Neural crest cell (in vitro differentiated cells): ENCODE results near the gene TMEM69. TPM values are rescaled to one million over a fixed set of nuclear protein-coding genes. Genes with fewer than 3 reads are reported as not detected.
"Not testable (repeated sequence)": the region's sequence is repeated elsewhere in the genome, so short reads cannot be mapped to it uniquely, and the experiment has no call there.

ENCODE experiments used
- DNase-seq: peaks from one replicate; pipeline ENCODE4 v3.0.0; 2021; ENCODE audit warnings: low read depth, mixed read lengths, low spot score
- H3K27ac Mint-ChIP-seq: one replicate; pipeline ENCODE4 v1.8.0; 2021; ENCODE audit warnings: mild to moderate bottlenecking, mixed read lengths; ENCODE audit not compliant: unreplicated experiment
- H3K27me3 Mint-ChIP-seq: 2 replicates; pipeline ENCODE4 v1.8.0; 2021; ENCODE audit warnings: low read depth, mild to moderate bottlenecking, mixed read lengths
- H3K36me3 Mint-ChIP-seq: 2 replicates; pipeline ENCODE4 v1.8.0; 2021; ENCODE audit warnings: low read depth, mild to moderate bottlenecking, mixed read lengths
- H3K4me1 Mint-ChIP-seq: 2 replicates; pipeline ENCODE4 v1.8.0; 2021; ENCODE audit warnings: mixed read lengths
- H3K4me3 Mint-ChIP-seq: one replicate; pipeline ENCODE4 v1.8.0; 2021; ENCODE audit warnings: mild to moderate bottlenecking, mixed read lengths
- H3K9me3 Mint-ChIP-seq: 2 replicates; pipeline ENCODE4 v1.8.0; 2021; ENCODE audit warnings: mixed read lengths
- total RNA-seq: library from RNA; stranded (reverse); gene quantifications from 2 replicates; pipeline ENCODE4 v1.2.1, GENCODE V29; 2021
- TF ChIP-seq, protein P1 (sequence below): fragments of 200-600 bp; sonication (generic); conservative IDR thresholded peaks from 2 replicates; pipeline ENCODE4 v1.5.0; 2021; ENCODE audit warnings: antibody characterized with exemption, mild to moderate bottlenecking

TMEM69 gene
- total RNA-seq, 1 donor from 2014 or later, result 29.6 TPM

DNA sequence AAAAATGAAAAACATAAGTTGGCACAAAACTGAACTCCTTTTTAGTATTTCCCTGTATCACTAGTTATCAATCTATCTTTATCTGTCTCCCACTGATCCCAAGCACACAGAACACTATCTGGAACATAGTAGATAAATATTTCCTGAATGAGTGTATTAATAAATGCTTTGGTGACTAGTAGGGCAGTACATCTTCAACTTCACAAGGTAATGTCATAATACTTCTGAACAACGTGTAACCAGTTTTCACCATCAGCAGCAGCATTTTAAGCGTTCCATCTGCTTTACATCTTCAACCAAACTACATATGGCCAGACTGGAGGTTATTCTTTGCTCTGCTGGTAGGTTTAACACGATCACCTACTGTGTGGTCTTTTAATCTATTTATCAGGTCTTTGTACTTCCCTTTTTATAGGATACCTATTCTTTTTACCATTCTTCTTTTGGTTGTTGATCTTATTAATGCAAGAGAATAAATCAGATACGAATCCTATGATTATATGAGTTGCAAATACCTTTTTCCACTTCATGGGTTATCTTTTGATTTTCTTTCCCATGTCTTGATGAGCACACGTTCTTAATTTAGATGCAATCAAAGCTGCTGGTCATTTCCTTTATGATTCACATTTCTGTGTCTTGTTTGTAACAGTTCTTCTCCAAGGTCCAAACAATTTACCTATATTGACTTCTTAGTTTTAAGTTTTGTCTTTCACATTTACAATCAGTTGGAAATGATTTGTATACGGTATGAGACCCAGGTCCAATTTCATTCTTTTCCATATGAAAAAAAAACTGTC, 17.9 kb upstream of the TMEM69 start:
- peaks cover 11% of the 10 kb centered on the region for H3K4me1 Mint-ChIP-seq
- H3K9me3 Mint-ChIP-seq, result no peaks in the 10 kb centered on the region
- TF ChIP-seq, protein P1, sequence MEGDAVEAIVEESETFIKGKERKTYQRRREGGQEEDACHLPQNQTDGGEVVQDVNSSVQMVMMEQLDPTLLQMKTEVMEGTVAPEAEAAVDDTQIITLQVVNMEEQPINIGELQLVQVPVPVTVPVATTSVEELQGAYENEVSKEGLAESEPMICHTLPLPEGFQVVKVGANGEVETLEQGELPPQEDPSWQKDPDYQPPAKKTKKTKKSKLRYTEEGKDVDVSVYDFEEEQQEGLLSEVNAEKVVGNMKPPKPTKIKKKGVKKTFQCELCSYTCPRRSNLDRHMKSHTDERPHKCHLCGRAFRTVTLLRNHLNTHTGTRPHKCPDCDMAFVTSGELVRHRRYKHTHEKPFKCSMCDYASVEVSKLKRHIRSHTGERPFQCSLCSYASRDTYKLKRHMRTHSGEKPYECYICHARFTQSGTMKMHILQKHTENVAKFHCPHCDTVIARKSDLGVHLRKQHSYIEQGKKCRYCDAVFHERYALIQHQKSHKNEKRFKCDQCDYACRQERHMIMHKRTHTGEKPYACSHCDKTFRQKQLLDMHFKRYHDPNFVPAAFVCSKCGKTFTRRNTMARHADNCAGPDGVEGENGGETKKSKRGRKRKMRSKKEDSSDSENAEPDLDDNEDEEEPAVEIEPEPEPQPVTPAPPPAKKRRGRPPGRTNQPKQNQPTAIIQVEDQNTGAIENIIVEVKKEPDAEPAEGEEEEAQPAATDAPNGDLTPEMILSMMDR, result no peak
- no peaks in the 10 kb centered on the region for H3K27me3 Mint-ChIP-seq
- H3K27ac Mint-ChIP-seq, result no peak overlapping the region
- H3K36me3 Mint-ChIP-seq, result peaks cover 2% of the 10 kb centered on the region
- no peak overlapping the region for H3K4me3 Mint-ChIP-seq
- no peak for DNase-seq

DNA sequence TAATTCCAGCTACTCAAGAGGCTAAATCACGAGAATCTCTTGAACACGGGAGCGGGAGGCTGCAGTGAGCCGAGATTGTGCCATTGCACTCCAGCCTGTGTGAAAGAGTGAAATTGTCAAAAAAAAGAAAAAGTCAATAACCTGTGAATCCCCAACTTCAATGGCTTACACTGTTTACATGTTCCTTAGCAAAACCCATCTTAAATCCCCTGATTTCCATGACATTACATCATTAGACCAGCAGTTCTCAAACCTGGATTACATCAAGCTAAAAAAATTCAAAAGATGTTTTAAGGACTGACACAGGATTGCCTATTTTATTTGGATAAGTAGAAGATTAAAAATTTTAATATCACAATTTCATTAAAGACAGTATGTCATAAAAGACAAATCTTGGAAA, 14.0 kb upstream of the TMEM69 start:
- no peak for DNase-seq
- Mint-ChIP-seq H3K4me3 (no peak overlapping the region), H3K27ac (no peak overlapping the region), H3K27me3 (no peaks in the 10 kb centered on the region), H3K36me3 (peaks cover 2% of the 10 kb centered on the region), H3K9me3 (no peaks in the 10 kb centered on the region), H3K4me1 (peaks cover 14% of the 10 kb centered on the region)
- TF ChIP-seq, protein P1, result no peak

- Mint-ChIP-seq H3K27me3 (no peaks in the 10 kb centered on the region), H3K9me3 (no peaks in the 10 kb centered on the region), H3K27ac (no peak overlapping the region)
Measured at GRCh38 chr1:45674478-45674877, 13.5 kb upstream of the TMEM69 start.

GRCh38 chr1:45676553-45676952, 11.4 kb upstream of the TMEM69 start:
- not testable (repeated sequence) for DNase-seq, H3K27ac Mint-ChIP-seq, H3K27me3 Mint-ChIP-seq, H3K9me3 Mint-ChIP-seq, H3K4me3 Mint-ChIP-seq, H3K36me3 Mint-ChIP-seq
- peaks cover 26% of the 10 kb centered on the region for H3K4me1 Mint-ChIP-seq

More at GRCh38 chr1:45674478-45674877, 13.5 kb upstream of the TMEM69 start:
- Mint-ChIP-seq H3K4me3 (no peak overlapping the region), H3K4me1 (peaks cover 17% of the 10 kb centered on the region), H3K36me3 (peaks cover 2% of the 10 kb centered on the region)
- no peak for DNase-seq
- TF ChIP-seq, protein P1, result no peak

DNA sequence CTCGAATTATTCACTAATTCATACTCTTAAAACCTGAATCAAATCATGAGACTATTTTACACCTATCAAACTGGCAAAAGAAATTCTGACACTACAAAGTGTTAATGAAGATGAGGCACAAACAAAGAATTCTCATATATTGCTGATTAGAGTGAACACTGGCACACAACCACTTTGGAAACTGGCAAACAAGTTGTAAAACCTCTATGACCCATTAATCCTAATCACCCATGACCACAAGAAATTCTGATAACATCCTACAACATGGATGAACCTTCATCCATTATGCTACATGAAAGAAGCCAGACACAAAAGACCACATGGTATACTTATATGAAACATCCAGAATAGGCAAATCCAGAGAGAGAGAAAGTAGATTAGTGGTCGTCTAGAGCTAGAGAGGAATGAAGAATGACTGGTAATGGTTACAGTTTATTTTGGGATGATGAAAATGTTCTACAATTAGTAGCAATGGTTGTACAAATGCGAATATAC, 10.2 kb upstream of the TMEM69 start:
- H3K4me3 Mint-ChIP-seq, result no peak overlapping the region
- H3K9me3 Mint-ChIP-seq, result no peaks in the 10 kb centered on the region
- no peaks in the 10 kb centered on the region for H3K27me3 Mint-ChIP-seq
- no peak overlapping the region for H3K27ac Mint-ChIP-seq
- peaks cover 37% of the 10 kb centered on the region for H3K4me1 Mint-ChIP-seq
- TF ChIP-seq, protein P1, result no peak
- peaks cover 2% of the 10 kb centered on the region for H3K36me3 Mint-ChIP-seq
- no peak for DNase-seq

DNA sequence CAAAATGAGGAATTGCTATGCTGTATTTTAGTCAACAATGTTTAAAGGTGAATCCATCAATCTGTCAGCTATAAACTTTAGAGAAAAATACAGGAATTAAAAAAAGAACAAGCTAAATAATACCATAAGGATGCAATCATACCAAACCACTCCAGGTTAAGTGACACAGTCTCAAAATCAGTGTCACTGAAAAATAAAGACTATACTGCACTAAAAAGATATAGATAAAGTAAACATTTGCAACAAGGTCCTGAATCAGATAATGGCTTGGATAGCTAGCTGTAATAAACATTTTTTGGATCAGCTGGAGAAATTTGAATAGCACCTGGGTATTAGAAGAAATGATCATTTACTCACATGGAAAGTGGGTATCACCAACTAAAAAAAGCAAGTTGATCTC, 9.5 kb upstream of the TMEM69 start:
- peaks cover 39% of the 10 kb centered on the region for H3K4me1 Mint-ChIP-seq
- TF ChIP-seq, protein P1, result no peak
- no peak overlapping the region for H3K27ac Mint-ChIP-seq
- no peaks in the 10 kb centered on the region for H3K27me3 Mint-ChIP-seq
- peaks cover 2% of the 10 kb centered on the region for H3K36me3 Mint-ChIP-seq
- DNase-seq, result no peak
- H3K9me3 Mint-ChIP-seq, result no peaks in the 10 kb centered on the region
- H3K4me3 Mint-ChIP-seq, result no peak overlapping the region
